H9 (cell line): Measurements from ENCODE around the gene MACROH2A1. TPM values are rescaled to one million over a fixed set of nuclear protein-coding genes. Genes with fewer than 3 reads are reported as not detected.

Source experiments
- DNase-seq: peaks from one replicate; pipeline ENCODE4 v3.0.0-alpha.2; 2017
- H2AFZ ChIP-seq: one replicate; pipeline ENCODE4 v1.6.1; 2013; ENCODE audit warnings: mild to moderate bottlenecking, low read length, control low read depth, moderate library complexity
- H2AK5ac ChIP-seq: 2 replicates; pipeline ENCODE4 v1.6.1; 2013; ENCODE audit warnings: low read length, control low read depth, mixed read lengths; ENCODE audit not compliant: insufficient read length
- H2BK120ac ChIP-seq: one replicate; pipeline ENCODE4 v1.6.1; 2013; ENCODE audit warnings: low read depth, mild to moderate bottlenecking, low read length, control low read depth, inconsistent platforms; ENCODE audit not compliant: poor library complexity, severe bottlenecking
- H2BK12ac ChIP-seq: 2 replicates; pipeline ENCODE4 v1.6.1; 2013; ENCODE audit warnings: low read length, control low read depth, mixed read lengths, low read depth; ENCODE audit not compliant: insufficient read length
- H2BK15ac ChIP-seq: 2 replicates; pipeline ENCODE4 v1.6.1; 2013; ENCODE audit warnings: low read depth, low read length, control low read depth
- H2BK20ac ChIP-seq: one replicate; pipeline ENCODE4 v1.6.1; 2013; ENCODE audit warnings: low read depth, mild to moderate bottlenecking, low read length, control low read depth, inconsistent platforms; ENCODE audit not compliant: poor library complexity, severe bottlenecking
- H2BK5ac ChIP-seq: 2 replicates; pipeline ENCODE4 v1.6.1; 2013; ENCODE audit warnings: low read length, control low read depth, mixed read lengths; ENCODE audit not compliant: insufficient read length
- H3K14ac ChIP-seq: 2 replicates; pipeline ENCODE4 v1.6.1; 2013; ENCODE audit warnings: low read length, control low read depth; ENCODE audit not compliant: insufficient read depth
- H3K18ac ChIP-seq: 2 replicates; pipeline ENCODE4 v1.6.1; 2013; ENCODE audit warnings: low read depth, mild to moderate bottlenecking, mixed read lengths, low read length, control low read depth; ENCODE audit not compliant: insufficient read length
- H3K23ac ChIP-seq: 2 replicates; pipeline ENCODE4 v1.6.1; 2013; ENCODE audit warnings: low read length, control low read depth, mixed read lengths, low read depth; ENCODE audit not compliant: insufficient read length
- H3K23me2 ChIP-seq: 2 replicates; pipeline ENCODE4 v1.6.1; 2013; ENCODE audit warnings: low read depth, mild to moderate bottlenecking, mixed read lengths, low read length, control low read depth; ENCODE audit not compliant: insufficient read length, poor library complexity, severe bottlenecking
- H3K27ac ChIP-seq: 2 replicates; pipeline ENCODE4 v1.5.1; 2013; ENCODE audit warnings: low read length, control low read depth, mixed read lengths, low read depth; ENCODE audit not compliant: insufficient read length
- H3K27me3 ChIP-seq: 2 replicates; pipeline ENCODE4 v1.6.1; 2013; ENCODE audit warnings: low read length, control low read depth, inconsistent platforms; ENCODE audit not compliant: insufficient read depth
- H3K4ac ChIP-seq: 2 replicates; pipeline ENCODE4 v1.6.1; 2013; ENCODE audit warnings: low read depth, mild to moderate bottlenecking, control low read depth, inconsistent platforms, low read length, moderate library complexity
- H3K4me1 ChIP-seq: 2 replicates; pipeline ENCODE4 v1.6.1; 2013; ENCODE audit warnings: low read length, control low read depth, inconsistent platforms; ENCODE audit not compliant: insufficient read depth
- H3K4me2 ChIP-seq: 2 replicates; pipeline ENCODE4 v1.6.1; 2013; ENCODE audit warnings: low read length, control low read depth, mixed read lengths; ENCODE audit not compliant: insufficient read length, insufficient read depth
- H3K56ac ChIP-seq: 2 replicates; pipeline ENCODE4 v1.6.1; 2013; ENCODE audit warnings: low read depth, mild to moderate bottlenecking, mixed read lengths, low read length, control low read depth; ENCODE audit not compliant: insufficient read length
- H3K79me1 ChIP-seq: 2 replicates; pipeline ENCODE4 v1.6.1; 2013; ENCODE audit warnings: low read depth, mild to moderate bottlenecking, moderate library complexity, low read length, control low read depth, inconsistent platforms; ENCODE audit not compliant: insufficient read depth, poor library complexity, severe bottlenecking
- H3K79me2 ChIP-seq: 2 replicates; pipeline ENCODE4 v1.6.1; 2013; ENCODE audit warnings: low read length, control low read depth, inconsistent platforms; ENCODE audit not compliant: insufficient read depth
- H3K9ac ChIP-seq: 2 replicates; pipeline ENCODE4 v1.6.1; 2013; ENCODE audit warnings: low read length, control low read depth, mixed read lengths; ENCODE audit not compliant: insufficient read length; ENCODE audit errors: extremely low read depth
- H3K9me3 ChIP-seq: one replicate; pipeline ENCODE4 v1.6.1; 2013; ENCODE audit warnings: low read depth, low read length, inconsistent platforms; ENCODE audit not compliant: control insufficient read depth
- H3T11ph ChIP-seq: one replicate; pipeline ENCODE4 v1.6.1; 2013; ENCODE audit warnings: mild to moderate bottlenecking, low read length, control low read depth, inconsistent platforms
- H4K20me1 ChIP-seq: one replicate; pipeline ENCODE4 v1.6.1; 2013; ENCODE audit not compliant: control insufficient read depth, insufficient read length, insufficient read depth
- H4K5ac ChIP-seq: 2 replicates; pipeline ENCODE4 v1.6.1; 2013; ENCODE audit warnings: low read depth, mild to moderate bottlenecking, mixed read lengths, low read length, control low read depth; ENCODE audit not compliant: insufficient read length
- H4K8ac ChIP-seq: replicated peaks from 2 replicates; pipeline ENCODE4 v1.6.1; 2013; ENCODE audit warnings: low read length, control low read depth, mixed read lengths, low read depth; ENCODE audit not compliant: insufficient read length
- H4K91ac ChIP-seq: 2 replicates; pipeline ENCODE4 v1.6.1; 2013; ENCODE audit warnings: low read depth, mild to moderate bottlenecking, moderate library complexity, mixed read lengths, low read length, control low read depth; ENCODE audit not compliant: insufficient read length
- H3K27ac Mint-ChIP-seq, 3 experiments: 2 replicates in 2 of 3; 3 replicates in 1 of 3; pipeline ENCODE4 v1.8.0; 2020 to 2021; ENCODE audit warnings: mixed read lengths in 3 of 3, mild to moderate bottlenecking in 1 of 3, moderate library complexity in 1 of 3
- H3K27me3 Mint-ChIP-seq: 2 replicates; pipeline ENCODE4 v1.8.0; 2021; ENCODE audit warnings: low read depth, mild to moderate bottlenecking, moderate library complexity, mixed read lengths
- H3K36me3 Mint-ChIP-seq, 3 experiments: 2 replicates in 2 of 3; 3 replicates in 1 of 3; pipeline ENCODE4 v1.8.0; 2020 to 2021; ENCODE audit warnings: low read depth in 3 of 3, mixed read lengths in 3 of 3; ENCODE audit not compliant: insufficient read depth in 1 of 3
- H3K4me1 Mint-ChIP-seq, 2 experiments: 2 replicates each; pipeline ENCODE4 v1.8.0; 2020; ENCODE audit warnings: mixed read lengths in 2 of 2
- H3K4me3 Mint-ChIP-seq, 2 experiments: 2 replicates in 1 of 2; 3 replicates in 1 of 2; pipeline ENCODE4 v1.8.0; 2020 to 2021; ENCODE audit warnings: mild to moderate bottlenecking in 2 of 2, mixed read lengths in 2 of 2, moderate library complexity in 1 of 2
- H3K9me3 Mint-ChIP-seq, 2 experiments: 2 replicates in 1 of 2; 3 replicates in 1 of 2; pipeline ENCODE4 v1.8.0; 2020; ENCODE audit warnings: mild to moderate bottlenecking in 2 of 2, mixed read lengths in 2 of 2, moderate library complexity in 1 of 2
- CTCF ChIP-seq: fragments of 200-600 bp; sonication (generic); conservative IDR thresholded peaks from 3 replicates; pipeline ENCODE4 v1.8.0; 2021; ENCODE audit warnings: antibody characterized with exemption, mild to moderate bottlenecking
- WGBS: extraction: QIAGEN DNeasy Blood & Tissue Kit; methylation state at CpG from one replicate; pipeline ENCODE4 v1.1.7; 2013; ENCODE audit warnings: missing lambda C conversion rate, low lambda C conversion rate, mixed read lengths; ENCODE audit not compliant: insufficient read length; ENCODE audit errors: extremely low coverage; 5-methylcytosine and 5-hydroxymethylcytosine counted together
- total RNA-seq: library from RNA; stranded (reverse); gene quantifications from 2 replicates; pipeline ENCODE4 v1.2.1, GENCODE V29; 2021

The MACROH2A1 gene
- total RNA-seq, 1 experiment from 2014 or later, result 111 TPM

GRCh38 chr5:135425641-135426040, 26.6 kb upstream of the MACROH2A1 start:
- Mint-ChIP-seq H3K36me3 (peaks cover 2 to 11% (median 5%) of the 10 kb centered on the region in 3 experiments; a peak in 4 of 7 replicates), H3K27ac (no peak overlapping the region), H3K4me3 (no peak overlapping the region), H3K4me1 (no peaks in the 10 kb centered on the region), H3K9me3 (peaks cover 10 to 14% of the 10 kb centered on the region in 2 experiments), H3K27me3 (peaks cover 53% of the 10 kb centered on the region)
- H2BK20ac ChIP-seq, result no peak overlapping the region
- H2AK5ac ChIP-seq, result no peak overlapping the region
- H3K4me2 ChIP-seq, result no peak overlapping the region
- no CpG with 5 or more reads among the region's 2 CpGs for WGBS
- no peak overlapping the region for H4K91ac ChIP-seq
- no peak overlapping the region for H2AFZ ChIP-seq
- no peak overlapping the region for H3K27ac ChIP-seq
- H3K14ac ChIP-seq, result no peak overlapping the region
- no peak overlapping the region for H3K4ac ChIP-seq
- H3K4me1 ChIP-seq, result no peaks in the 10 kb centered on the region
- H3T11ph ChIP-seq, result no peak overlapping the region
- H4K5ac ChIP-seq, result no peak overlapping the region
- H2BK12ac ChIP-seq, result no peak overlapping the region
- H3K23me2 ChIP-seq, result no peaks in the 10 kb centered on the region
- H3K27me3 ChIP-seq, result no peaks in the 10 kb centered on the region
- no peak overlapping the region for H3K18ac ChIP-seq
- no peak for TF ChIP-seq CTCF
- no peaks in the 10 kb centered on the region for H4K20me1 ChIP-seq
- no peaks in the 10 kb centered on the region for H3K79me2 ChIP-seq
- H3K9ac ChIP-seq, result no peak overlapping the region
- H3K79me1 ChIP-seq, result no peaks in the 10 kb centered on the region
- peaks cover 5% of the 10 kb centered on the region for H3K9me3 ChIP-seq
- no peak overlapping the region for H4K8ac ChIP-seq
- H2BK5ac ChIP-seq, result no peak overlapping the region
- no peak overlapping the region for H2BK120ac ChIP-seq
- H3K23ac ChIP-seq, result no peak overlapping the region
- no peak overlapping the region for H2BK15ac ChIP-seq
- H3K56ac ChIP-seq, result no peak overlapping the region
- DNase-seq, result no peak
